ENCODE measurements around the gene ASTN2.
A peak's percentile ranks its signal among the peaks of the same experiment; 100 is the strongest.

Gene ASTN2

GRCh38 chr9:116987721-116988485 is 427.0 kb downstream of the ASTN2 start:
- DNase-seq (ENCODE audit: insufficient read length, low spot score) (no peak), FAIRE-seq (no peak)
- no peak for TF ChIP-seq POLR2A (IDR thresholded peaks at IDR 0.05; ENCODE audit: low read depth, low read length)

DNA sequence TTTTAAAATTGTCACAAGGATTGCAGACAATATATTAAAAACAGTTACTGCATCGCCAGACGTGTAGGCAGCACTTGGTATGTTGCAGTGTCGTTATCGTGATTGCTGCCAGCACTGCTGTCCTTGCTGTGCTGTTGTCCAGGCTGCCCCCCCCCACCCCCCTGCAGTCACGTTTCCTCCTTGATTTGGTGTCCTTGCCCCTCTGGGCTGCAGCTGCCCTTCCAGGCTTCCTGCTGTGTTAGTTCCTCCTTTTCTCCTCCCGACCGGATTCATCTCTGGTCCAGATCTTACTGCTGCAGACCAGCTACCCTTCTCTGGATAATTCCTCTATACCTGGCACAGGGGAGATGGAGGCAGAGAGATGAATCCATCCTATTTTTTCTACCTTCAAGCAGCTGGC is 428.8 kb downstream of the ASTN2 start:
- TF ChIP-seq POLR2A (IDR thresholded peaks at IDR 0.05; ENCODE audit: low read depth, low read length): no peak
- DNase-seq (ENCODE audit: insufficient read length, low spot score) (no peak), FAIRE-seq (no peak)

DNA sequence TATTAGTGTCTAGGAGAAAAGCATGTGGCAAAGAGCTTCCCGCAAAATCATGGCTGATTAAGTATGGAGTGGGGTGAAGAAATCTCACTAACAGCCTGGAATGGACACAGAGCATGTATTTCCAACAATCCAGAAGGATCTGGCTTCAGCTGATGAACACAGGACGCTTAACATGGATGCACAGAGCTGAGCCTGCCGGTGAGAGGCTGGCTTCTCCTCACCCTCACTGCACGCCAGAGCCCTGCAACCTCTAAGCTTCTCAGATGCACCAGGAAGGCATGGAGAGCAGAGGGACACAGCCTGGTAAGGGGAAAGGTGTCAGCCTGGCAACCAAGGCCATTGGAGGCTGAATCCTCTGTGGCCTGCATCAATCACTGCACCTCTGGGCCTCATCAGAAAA is 429.3 kb downstream of the ASTN2 start:
- FAIRE-seq (no peak), DNase-seq (ENCODE audit: insufficient read length, low spot score) (no peak)
- no peak for TF ChIP-seq POLR2A (IDR thresholded peaks at IDR 0.05; ENCODE audit: low read depth, low read length)

- DNase-seq (ENCODE audit: insufficient read length, low spot score) (no peak), FAIRE-seq (no peak)
- no peak for TF ChIP-seq POLR2A (IDR thresholded peaks at IDR 0.05; ENCODE audit: low read depth, low read length)
Measured at GRCh38 chr9:116984111-116984510, 430.7 kb downstream of the ASTN2 start.

DNA sequence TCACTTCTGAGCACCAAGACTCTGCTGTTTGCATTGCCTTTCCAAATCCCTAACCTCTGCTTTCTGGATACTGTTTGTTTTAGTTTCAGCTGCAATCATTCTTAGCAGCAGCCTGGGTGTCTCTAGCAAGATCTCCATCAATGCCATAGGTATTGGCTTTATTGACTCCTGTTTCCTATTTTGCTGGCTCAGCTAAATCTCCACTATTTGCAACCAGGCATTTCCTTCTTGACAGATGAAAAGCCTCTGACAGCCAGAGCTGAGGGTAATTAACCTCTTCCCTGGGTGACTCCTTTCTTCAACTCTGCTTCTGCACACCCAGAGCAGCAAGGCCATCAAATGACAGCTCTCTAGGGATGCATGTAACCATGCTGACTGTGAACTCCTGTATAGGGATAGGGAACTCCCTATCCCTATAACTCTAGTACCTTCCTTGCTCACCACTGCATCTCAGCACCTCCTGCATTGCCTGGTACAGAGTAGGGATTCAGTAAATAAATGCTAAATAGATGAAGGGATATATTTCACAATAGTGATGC is 434.2 kb downstream of the ASTN2 start:
- FAIRE-seq: no peak
- no peak for TF ChIP-seq POLR2A (IDR thresholded peaks at IDR 0.05; ENCODE audit: low read depth, low read length)
- DNase-seq (ENCODE audit: insufficient read length, low spot score): no peak

DNA sequence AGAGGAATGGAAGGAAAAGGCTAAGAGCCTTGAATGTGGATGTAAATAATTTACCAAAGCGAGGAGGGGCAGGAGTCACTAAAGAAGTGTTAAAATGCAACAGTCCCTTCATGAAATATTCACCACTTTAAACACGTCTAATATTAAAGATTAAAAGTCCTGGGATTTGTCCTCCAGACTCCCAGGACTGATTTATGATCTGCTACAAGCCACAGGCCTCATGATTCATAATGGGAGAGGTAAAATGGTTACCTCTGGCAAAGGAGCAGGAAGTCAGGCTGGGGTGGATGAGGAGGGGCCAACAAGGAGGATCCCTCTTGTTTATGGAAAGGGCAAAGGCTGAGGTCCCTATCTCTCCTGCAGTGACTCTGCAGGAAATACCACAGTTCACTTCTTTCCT is 435.4 kb downstream of the ASTN2 start:
- TF ChIP-seq POLR2A (IDR thresholded peaks at IDR 0.05; ENCODE audit: low read depth, low read length): no peak
- FAIRE-seq: peak; percentile 79
- no peak for DNase-seq (ENCODE audit: insufficient read length, low spot score)

GRCh38 chr9:116978155-116978554 is 436.7 kb downstream of the ASTN2 start:
- FAIRE-seq: peak; percentile 82
- peak; percentile 19 for DNase-seq (ENCODE audit: insufficient read length, low spot score)
- no peak for TF ChIP-seq POLR2A (IDR thresholded peaks at IDR 0.05; ENCODE audit: low read depth, low read length)

- DNase-seq (ENCODE audit: insufficient read length, low spot score) (no peak), FAIRE-seq (no peak)
- TF ChIP-seq POLR2A (IDR thresholded peaks at IDR 0.05; ENCODE audit: low read depth, low read length): no peak
Measured at GRCh38 chr9:116975126-116975525, 439.7 kb downstream of the ASTN2 start.

GRCh38 chr9:116966199-116966598 is 448.7 kb downstream of the ASTN2 start:
- TF ChIP-seq POLR2A (IDR thresholded peaks at IDR 0.05; ENCODE audit: low read depth, low read length): no peak
- FAIRE-seq: no peak
- DNase-seq (ENCODE audit: insufficient read length, low spot score): no peak

- TF ChIP-seq POLR2A (IDR thresholded peaks at IDR 0.05; ENCODE audit: low read depth, low read length): no peak
- no peak for FAIRE-seq
Measured at GRCh38 chr9:116964258-116964657, 450.6 kb downstream of the ASTN2 start.

DNA sequence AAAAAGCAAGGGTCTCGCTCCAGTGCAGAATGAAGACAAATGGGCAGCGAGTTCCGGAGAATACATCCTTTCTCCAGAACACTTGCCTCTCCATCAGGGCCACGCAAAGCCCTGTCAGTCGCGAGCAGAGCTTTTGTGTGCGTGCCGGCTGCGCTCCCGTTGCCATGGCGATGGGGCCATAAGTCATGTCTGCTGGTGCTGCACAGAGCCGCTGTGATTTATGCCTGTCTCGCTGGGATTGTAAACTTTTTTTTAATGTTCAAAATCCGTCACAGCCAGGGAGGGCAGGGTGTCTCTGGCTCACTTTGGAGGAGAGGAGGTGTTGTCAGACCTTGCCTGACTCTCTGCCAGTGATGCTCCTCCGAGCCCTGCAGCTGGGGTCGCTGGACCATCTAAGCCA is 455.0 kb downstream of the ASTN2 start:
- TF ChIP-seq POLR2A (IDR thresholded peaks at IDR 0.05; ENCODE audit: low read depth, low read length): no peak
- FAIRE-seq (no peak), DNase-seq (ENCODE audit: insufficient read length, low spot score) (no peak)

More at GRCh38 chr9:116964258-116964657, 450.6 kb downstream of the ASTN2 start:
- DNase-seq (ENCODE audit: insufficient read length, low spot score): no peak

DNA sequence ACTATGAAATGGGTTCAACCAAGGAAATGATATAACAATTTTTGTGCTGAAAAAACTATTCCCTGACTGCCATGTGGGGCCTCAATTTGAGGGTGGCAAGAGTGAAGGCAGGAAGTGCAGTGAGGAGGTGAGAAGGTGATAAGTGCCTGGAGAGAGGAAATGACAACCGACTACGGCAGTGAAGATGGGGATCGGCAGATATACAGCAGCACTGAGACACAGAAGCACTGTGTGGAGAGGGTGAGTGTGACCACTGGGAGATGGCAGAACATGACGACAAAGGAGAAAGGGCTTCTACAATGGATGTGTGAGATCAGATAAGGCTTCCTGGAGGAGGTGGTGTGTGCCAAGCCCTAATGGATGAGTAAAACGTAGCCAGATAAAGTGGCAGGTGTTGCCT is 456.0 kb downstream of the ASTN2 start:
- DNase-seq (ENCODE audit: insufficient read length, low spot score) (no peak), FAIRE-seq (no peak)
- TF ChIP-seq POLR2A (IDR thresholded peaks at IDR 0.05; ENCODE audit: low read depth, low read length): no peak

DNA sequence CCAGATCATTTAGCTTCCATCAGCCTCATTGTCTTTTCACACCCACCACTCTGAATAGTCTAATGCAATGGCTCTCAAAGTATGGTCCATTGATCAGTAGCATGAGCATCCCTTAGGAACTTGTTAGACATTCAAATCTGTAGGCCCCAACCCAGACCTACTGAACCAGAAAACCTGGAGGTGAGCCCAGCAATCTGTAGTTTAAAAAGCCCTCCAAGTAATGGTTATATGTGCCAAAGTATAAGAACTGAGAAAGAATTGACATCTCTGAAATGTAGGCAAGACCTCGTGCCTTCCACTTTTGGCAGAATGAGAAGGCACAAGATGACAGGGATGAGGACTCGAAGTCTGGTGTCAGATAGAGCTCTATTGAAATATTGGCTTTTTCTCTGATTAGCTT is 460.1 kb downstream of the ASTN2 start:
- no peak for TF ChIP-seq POLR2A (IDR thresholded peaks at IDR 0.05; ENCODE audit: low read depth, low read length)
- FAIRE-seq (no peak), DNase-seq (ENCODE audit: insufficient read length, low spot score) (no peak)

DNA sequence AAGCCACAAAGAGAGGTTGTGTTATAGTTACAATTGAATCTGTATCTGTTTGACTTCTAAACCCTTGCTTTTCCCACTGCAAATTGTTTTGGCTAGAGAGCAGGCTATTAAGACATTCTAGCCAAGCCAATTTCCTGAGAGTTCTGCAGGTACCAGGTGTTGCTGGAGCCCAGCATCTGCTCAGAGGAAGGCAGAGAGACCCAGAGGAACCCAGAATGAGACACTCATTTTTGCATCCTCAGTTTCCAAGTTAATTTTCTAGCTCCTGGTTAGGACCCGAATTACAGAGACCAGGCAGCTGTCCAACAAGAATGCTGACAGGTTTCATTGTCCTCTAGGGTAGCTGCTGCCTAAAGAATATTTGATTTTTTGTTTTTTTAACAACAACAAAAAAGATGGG is 461.6 kb downstream of the ASTN2 start:
- DNase-seq (ENCODE audit: insufficient read length, low spot score): no peak
- TF ChIP-seq POLR2A (IDR thresholded peaks at IDR 0.05; ENCODE audit: low read depth, low read length): no peak
- no peak for FAIRE-seq

DNA sequence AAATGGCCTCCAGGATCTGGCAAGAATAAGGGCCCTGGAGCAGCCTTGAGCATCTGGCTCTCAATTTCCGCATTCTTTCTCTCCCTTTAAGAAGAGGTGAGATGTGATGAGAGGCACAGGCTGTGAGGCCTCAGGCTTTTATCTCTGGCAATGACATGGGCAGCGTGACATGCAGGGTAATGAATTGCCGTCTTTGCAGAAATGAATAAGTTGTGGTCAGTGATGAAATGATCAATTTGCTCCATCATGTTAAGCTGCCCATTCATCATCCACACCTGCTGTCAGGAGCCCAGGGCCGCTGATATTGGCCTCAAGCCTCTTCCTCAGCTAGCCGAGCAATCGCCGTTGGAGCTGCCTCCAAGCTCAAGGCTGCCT is 462.4 kb downstream of the ASTN2 start:
- FAIRE-seq (no peak), DNase-seq (ENCODE audit: insufficient read length, low spot score) (no peak)
- TF ChIP-seq POLR2A (IDR thresholded peaks at IDR 0.05; ENCODE audit: low read depth, low read length): no peak
